K562 (cell line): ENCODE results near the gene EMC9.

Experiments used
- CHD2 ChIP-seq: IDR thresholded peaks from 2 replicates; pipeline ENCODE4 v1.6.1; 2011; ENCODE audit warnings: low read depth, low read length
- ESRRA ChIP-seq: fragments of 450-650 bp; IDR thresholded peaks from 2 replicates; pipeline ENCODE4 v1.6.1; 2014; ENCODE audit warnings: low read depth, mild to moderate bottlenecking, moderate library complexity, borderline replicate concordance
- KLF6 ChIP-seq: fragments of 250-450 bp; sonication (Bioruptor Pico); IDR thresholded peaks from 2 replicates; pipeline ENCODE4 v1.4.0; 2020; ENCODE audit warnings: mild to moderate bottlenecking, moderate library complexity, borderline replicate concordance
- MAZ ChIP-seq, 2 experiments: fragments of 450-650 bp in 1 of 2; sonication (generic) in 1 of 2; formaldehyde crosslinking; IDR thresholded peaks in 1 of 2; conservative IDR thresholded peaks in 1 of 2; 2 replicates each; pipeline versions ENCODE4 v1.4.0 to v1.5.0; 2020; ENCODE audit warnings: mild to moderate bottlenecking in 1 of 2, missing genetic modification reagents in 1 of 2
- POLR2A ChIP-seq: fragments of 450-650 bp; conservative IDR thresholded peaks from 2 replicates; pipeline ENCODE4 v1.6.1; 2016
- POLR2AphosphoS5 ChIP-seq: IDR thresholded peaks from 2 replicates; pipeline ENCODE4 v1.6.1; 2011; ENCODE audit warnings: mild to moderate bottlenecking, low read depth, low read length, moderate library complexity; ENCODE audit not compliant: control insufficient read depth, insufficient read depth
- POLR3A ChIP-seq: IDR thresholded peaks from 2 replicates; pipeline ENCODE4 v1.6.1; 2011; ENCODE audit warnings: borderline replicate concordance, mild to moderate bottlenecking, moderate library complexity; ENCODE audit not compliant: insufficient read length, insufficient read depth; ENCODE audit errors: extremely low read depth
- TAF9B ChIP-seq: fragments of 450-650 bp; IDR thresholded peaks from 2 replicates; pipeline ENCODE4 v1.6.1; 2018; ENCODE audit warnings: mild to moderate bottlenecking; ENCODE audit not compliant: partially characterized antibody
- ZBTB17 ChIP-seq: fragments of 450-650 bp; formaldehyde crosslinking; IDR thresholded peaks from 2 replicates; pipeline ENCODE4 v1.4.0; 2020; ENCODE audit warnings: mild to moderate bottlenecking
- TF ChIP-seq, protein P1 (sequence below), 3 experiments: IDR thresholded peaks in 2 of 3; conservative IDR thresholded peaks in 1 of 3; 2 replicates each; pipeline ENCODE4 v1.5.1; 2011 to 2012; ENCODE audit warnings: low read length in 3 of 3, mild to moderate bottlenecking in 3 of 3, control low read depth in 2 of 3, improper control_type of control experiment in 1 of 3, inconsistent platforms in 1 of 3, low read depth in 1 of 3, mixed read lengths in 1 of 3, moderate library complexity in 1 of 3; ENCODE audit not compliant: insufficient read depth in 2 of 3
- TF ChIP-seq, protein P2 (sequence below): sonication (generic); formaldehyde crosslinking; IDR thresholded peaks from 2 replicates; pipeline ENCODE4 v1.8.0; 2022; ENCODE audit warnings: missing genetic modification reagents, mild to moderate bottlenecking, borderline replicate concordance
- TF ChIP-seq, protein P3 (sequence below), 2 experiments: fragments of 450-650 bp in 1 of 2; sonication (generic) in 1 of 2; formaldehyde crosslinking in 1 of 2; IDR thresholded peaks in 1 of 2; conservative IDR thresholded peaks in 1 of 2; 2 replicates each; pipeline versions ENCODE4 v1.6.1 to v1.8.1; 2016 to 2023; ENCODE audit warnings: mild to moderate bottlenecking in 2 of 2, moderate library complexity in 2 of 2, inconsistent platforms in 1 of 2, missing genetic modification reagents in 1 of 2
- TF ChIP-seq, protein P4 (sequence below): fragments of 250-450 bp; sonication (Bioruptor Pico); IDR thresholded peaks from 2 replicates; pipeline ENCODE4 v1.6.1; 2021; ENCODE audit warnings: mild to moderate bottlenecking

DNA sequence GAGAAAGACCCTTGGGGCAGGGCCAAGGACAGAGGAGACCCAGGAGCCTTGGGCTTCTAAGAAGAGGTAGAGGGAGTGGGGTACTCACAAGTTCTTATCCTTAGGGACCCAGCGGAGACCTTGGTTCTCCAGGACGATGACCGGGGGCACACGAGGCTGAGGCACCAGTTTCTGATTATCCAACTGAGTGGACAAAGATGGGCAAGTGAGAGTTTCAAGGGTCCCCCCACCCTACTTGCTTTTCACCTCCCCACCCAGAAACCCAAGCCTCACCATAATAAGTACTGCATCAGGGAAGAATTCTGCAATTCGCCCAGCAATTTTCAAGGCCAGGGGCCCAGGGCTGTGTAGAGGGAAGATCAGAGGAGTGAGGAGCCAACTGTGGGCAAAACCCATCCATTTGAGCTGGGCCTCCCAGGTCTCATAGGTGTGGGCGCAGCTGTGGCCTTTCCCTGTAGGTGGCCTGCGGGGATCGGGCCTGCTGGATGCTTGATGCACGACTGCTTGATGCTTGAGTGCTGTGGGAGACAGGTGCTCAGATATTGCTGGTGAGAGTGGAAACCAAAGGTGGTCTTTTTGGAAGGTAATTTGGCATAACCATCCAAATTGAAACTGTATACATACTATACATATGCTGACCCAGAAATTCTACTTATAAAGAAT, 2.0 kb downstream of the EMC9 start:
- TF ChIP-seq, protein P1, sequence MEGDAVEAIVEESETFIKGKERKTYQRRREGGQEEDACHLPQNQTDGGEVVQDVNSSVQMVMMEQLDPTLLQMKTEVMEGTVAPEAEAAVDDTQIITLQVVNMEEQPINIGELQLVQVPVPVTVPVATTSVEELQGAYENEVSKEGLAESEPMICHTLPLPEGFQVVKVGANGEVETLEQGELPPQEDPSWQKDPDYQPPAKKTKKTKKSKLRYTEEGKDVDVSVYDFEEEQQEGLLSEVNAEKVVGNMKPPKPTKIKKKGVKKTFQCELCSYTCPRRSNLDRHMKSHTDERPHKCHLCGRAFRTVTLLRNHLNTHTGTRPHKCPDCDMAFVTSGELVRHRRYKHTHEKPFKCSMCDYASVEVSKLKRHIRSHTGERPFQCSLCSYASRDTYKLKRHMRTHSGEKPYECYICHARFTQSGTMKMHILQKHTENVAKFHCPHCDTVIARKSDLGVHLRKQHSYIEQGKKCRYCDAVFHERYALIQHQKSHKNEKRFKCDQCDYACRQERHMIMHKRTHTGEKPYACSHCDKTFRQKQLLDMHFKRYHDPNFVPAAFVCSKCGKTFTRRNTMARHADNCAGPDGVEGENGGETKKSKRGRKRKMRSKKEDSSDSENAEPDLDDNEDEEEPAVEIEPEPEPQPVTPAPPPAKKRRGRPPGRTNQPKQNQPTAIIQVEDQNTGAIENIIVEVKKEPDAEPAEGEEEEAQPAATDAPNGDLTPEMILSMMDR (IDR thresholded peaks at IDR 0.05 in 2 of 3, conservative IDR thresholded peaks at IDR 0.05 in 1 of 3; ENCODE audit: insufficient read depth in 2 of 3, low read depth in 1 of 3, low read length in 3 of 3) = no peak
- TF ChIP-seq CHD2 (no peak), POLR2A (no peak), POLR2AphosphoS5 (no peak), POLR3A (no peak), KLF6 (CRISPR knock-in tag) (no peak), ZBTB17 (CRISPR knock-in tag) (no peak), ESRRA (no peak), TAF9B (no peak), MAZ (CRISPR knock-in tag; conservative IDR thresholded peaks at IDR 0.05 in 1 of 2, IDR thresholded peaks at IDR 0.05 in 1 of 2) (no peak)
- TF ChIP-seq, protein P2, sequence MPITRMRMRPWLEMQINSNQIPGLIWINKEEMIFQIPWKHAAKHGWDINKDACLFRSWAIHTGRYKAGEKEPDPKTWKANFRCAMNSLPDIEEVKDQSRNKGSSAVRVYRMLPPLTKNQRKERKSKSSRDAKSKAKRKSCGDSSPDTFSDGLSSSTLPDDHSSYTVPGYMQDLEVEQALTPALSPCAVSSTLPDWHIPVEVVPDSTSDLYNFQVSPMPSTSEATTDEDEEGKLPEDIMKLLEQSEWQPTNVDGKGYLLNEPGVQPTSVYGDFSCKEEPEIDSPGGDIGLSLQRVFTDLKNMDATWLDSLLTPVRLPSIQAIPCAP (CRISPR knock-in tag) = no peak
- TF ChIP-seq, protein P3, sequence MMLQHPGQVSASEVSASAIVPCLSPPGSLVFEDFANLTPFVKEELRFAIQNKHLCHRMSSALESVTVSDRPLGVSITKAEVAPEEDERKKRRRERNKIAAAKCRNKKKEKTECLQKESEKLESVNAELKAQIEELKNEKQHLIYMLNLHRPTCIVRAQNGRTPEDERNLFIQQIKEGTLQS (IDR thresholded peaks at IDR 0.05) = no peak
- TF ChIP-seq, protein P3 (CRISPR knock-in tag; conservative IDR thresholded peaks at IDR 0.05) = no peak
- TF ChIP-seq, protein P4, sequence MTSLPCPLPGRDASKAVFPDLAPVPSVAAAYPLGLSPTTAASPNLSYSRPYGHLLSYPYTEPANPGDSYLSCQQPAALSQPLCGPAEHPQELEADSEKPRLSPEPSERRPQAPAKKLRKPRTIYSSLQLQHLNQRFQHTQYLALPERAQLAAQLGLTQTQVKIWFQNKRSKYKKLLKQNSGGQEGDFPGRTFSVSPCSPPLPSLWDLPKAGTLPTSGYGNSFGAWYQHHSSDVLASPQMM = no peak
